ENCODE data around the gene MPO.

- TF ChIP-seq CTCF (IDR thresholded peaks at IDR 0.05) (no peak), POLR2A (IDR thresholded peaks at IDR 0.05) (no peak)
Measured at GRCh38 chr17:58238147-58238634, 42.5 kb downstream of the MPO start, which contains the start of gene LPO.
